HG02759 (cell line): ENCODE measurements around the gene RPLP2.

Source experiments
- ATAC-seq: cut with Tn5 transposase; IDR thresholded peaks from one replicate; pipeline ENCODE4 v1.9.1; 2021; ENCODE audit warnings: mild to moderate bottlenecking, moderate library complexity; ENCODE audit not compliant: unreplicated experiment

The RPLP2 gene

GRCh38 chr11:833114-833791 lies 23.5 kb downstream of the RPLP2 start:
- no peak for ATAC-seq

DNA sequence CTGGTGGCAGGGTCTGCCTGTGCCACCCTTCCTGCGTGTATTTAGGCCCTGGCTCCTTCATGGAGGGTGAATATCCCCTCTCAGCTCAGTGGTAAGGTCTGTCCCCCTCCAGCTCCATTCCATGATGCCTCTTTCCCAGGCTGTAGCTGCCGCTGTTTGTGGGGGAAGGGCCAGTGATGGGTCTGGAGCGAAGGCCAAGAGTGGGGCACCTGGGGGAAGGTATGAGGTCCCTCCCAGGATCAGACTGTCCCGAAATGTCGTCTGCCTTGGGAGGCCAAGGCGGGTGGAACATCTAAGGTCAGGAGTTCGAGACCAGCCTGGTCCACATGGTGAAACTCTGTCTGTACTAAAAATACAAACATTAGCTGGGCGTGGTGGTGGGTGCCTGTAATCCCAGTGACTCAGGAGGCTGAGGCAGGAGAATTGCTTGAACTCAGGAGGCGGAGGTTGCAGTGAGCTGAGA lies 24.1 kb downstream of the RPLP2 start:
- no peak for ATAC-seq

DNA sequence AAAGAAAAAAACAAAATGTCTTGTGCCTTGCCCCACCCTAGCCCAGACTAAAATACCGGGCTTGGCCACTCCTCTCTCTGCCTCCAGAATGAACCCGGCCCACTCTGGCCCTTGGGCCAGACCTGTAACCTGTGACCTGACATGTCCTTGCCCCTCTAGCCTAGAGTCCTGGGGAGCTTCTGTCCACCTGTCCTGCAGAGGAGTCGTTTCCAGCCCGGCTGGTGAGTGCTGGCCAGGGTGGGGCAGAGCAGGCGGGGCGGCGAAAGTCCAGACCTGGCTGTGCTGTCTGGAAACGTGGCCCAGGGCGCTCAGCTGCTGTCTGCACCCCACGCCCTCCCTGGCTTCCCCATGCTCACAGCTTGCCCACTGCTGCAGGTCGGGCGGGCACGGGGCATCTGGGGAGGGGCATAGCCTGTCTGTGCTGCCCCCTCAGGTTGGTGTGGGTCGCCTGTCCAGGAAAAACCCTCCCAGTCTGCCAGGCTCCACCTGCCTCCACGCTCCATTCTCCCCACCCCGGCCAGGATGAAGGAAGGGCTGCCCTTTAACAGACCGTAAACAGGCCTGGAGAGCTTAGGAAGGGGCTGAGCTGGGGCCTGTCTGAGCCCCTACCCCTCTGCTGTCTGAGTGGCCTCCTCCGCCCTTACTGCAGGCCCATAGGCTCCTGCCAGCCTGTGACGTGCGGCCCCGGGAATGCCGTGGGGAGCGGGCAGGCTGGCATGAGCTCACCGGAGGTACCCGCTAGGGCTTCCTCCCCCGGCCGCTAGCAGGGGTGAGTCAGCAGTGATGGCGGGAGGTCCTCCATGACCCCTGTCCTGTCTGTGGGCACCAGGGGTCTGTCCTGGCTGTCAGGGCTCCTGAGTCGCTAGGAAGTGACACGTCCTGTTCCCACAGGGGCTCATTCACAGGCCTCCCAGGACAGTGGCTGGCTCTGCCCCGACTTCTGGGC lies 24.9 kb downstream of the RPLP2 start:
- ATAC-seq = no peak

DNA sequence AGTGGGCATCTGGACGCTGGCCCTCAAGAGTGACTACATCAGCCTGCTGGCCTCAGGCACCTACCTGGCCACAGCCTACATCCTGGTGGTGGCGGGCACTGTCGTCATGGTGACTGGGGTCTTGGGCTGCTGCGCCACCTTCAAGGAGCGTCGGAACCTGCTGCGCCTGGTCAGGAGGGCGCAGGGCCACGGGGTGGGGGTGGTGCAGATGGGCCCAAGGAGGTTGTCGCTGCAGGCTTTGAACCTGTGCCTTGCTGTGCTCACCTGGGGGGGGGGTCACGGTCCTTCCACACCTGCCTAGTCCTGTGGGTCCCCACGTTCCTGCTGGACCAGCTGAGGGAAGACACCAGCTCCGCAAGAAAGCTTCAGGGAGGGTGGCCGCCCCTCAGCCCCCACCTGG lies 26.5 kb downstream of the RPLP2 start:
- ATAC-seq = no peak

- ATAC-seq = no peak
These were observed 26.9 kb downstream of the RPLP2 start for GRCh38 chr11:836700-837099.

DNA sequence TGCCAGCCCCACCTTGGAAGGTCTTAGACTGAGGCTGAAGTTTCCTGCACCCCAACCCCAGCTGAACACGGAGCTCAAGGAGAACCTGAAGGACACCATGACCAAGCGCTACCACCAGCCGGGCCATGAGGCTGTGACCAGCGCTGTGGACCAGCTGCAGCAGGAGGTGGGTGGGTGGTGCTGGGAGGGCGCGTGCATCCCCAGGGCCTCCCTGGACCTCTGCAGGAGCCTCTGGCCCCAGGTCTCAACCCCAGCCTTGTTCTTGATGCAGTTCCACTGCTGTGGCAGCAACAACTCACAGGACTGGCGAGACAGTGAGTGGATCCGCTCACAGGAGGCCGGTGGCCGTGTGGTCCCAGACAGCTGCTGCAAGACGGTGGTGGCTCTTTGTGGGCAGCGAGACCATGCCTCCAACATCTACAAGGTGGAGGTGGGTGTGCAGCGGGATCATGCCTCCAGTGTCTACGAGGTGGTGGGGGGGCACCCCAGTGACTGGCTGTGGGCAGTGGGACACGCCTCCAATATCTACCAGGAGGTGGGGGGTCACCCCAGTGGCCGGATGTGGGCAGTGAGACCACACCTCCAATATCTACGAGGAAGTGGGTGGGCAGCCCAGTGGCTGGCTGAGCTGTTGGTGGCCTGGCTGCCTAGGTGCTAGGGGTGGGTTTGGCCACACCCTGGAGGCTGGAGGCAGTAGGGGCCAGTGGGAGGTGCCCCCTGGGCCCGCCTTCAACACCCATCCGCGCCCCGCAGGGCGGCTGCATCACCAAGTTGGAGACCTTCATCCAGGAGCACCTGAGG lies 27.6 kb downstream of the RPLP2 start:
- no peak for ATAC-seq

DNA sequence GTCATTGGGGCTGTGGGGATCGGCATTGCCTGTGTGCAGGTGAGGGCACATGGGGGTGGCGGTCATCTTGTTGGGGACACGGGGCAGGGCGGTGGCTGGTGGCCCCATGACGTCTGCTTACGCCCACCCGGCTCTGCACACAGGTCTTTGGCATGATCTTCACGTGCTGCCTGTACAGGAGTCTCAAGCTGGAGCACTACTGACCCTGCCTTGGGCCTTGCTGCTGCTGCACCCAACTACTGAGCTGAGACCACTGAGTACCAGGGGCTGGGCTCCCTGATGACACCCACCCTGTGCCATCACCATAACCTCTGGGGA lies 28.2 kb downstream of the RPLP2 start:
- no peak for ATAC-seq

- no peak for ATAC-seq
These were observed 28.9 kb downstream of the RPLP2 start for GRCh38 chr11:838441-839279.

DNA sequence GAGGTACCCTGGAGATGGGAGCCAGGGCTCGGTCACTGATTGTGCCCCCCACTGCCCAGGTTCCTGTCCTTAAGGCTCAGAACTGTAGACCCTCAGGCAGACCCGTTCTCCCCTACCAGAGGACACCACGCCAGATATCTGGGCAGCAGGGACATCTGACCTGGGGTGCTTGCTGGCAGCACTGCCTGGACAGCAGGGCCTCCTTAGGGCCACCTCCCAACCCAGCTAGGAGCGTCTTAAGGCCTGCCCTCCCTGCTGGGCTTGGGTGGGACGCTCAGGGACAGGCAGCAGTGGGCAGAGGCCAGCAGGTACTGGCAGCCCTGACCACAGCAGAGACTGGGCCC lies 29.5 kb downstream of the RPLP2 start:
- no peak for ATAC-seq

GRCh38 chr11:839875-840617 lies 30.3 kb downstream of the RPLP2 start:
- no peak for ATAC-seq

- ATAC-seq = peak; percentile 22
These were observed 32.2 kb downstream of the RPLP2 start for GRCh38 chr11:841981-842369.

GRCh38 chr11:842370-843002 lies 32.7 kb downstream of the RPLP2 start, which contains the start of the genes POLR2L and TSPAN4:
TSS of gene POLR2L (minus strand) at chr11:842529. CDS start at chr11:842508, 21 bp downstream.
TSS of gene TSPAN4 (plus strand) at chr11:842852. CDS start at chr11:850305, 7,453 bp downstream.
- ATAC-seq = peak; percentile 67

- ATAC-seq = no peak
These were observed 33.4 kb downstream of the RPLP2 start for GRCh38 chr11:843086-843734.

DNA sequence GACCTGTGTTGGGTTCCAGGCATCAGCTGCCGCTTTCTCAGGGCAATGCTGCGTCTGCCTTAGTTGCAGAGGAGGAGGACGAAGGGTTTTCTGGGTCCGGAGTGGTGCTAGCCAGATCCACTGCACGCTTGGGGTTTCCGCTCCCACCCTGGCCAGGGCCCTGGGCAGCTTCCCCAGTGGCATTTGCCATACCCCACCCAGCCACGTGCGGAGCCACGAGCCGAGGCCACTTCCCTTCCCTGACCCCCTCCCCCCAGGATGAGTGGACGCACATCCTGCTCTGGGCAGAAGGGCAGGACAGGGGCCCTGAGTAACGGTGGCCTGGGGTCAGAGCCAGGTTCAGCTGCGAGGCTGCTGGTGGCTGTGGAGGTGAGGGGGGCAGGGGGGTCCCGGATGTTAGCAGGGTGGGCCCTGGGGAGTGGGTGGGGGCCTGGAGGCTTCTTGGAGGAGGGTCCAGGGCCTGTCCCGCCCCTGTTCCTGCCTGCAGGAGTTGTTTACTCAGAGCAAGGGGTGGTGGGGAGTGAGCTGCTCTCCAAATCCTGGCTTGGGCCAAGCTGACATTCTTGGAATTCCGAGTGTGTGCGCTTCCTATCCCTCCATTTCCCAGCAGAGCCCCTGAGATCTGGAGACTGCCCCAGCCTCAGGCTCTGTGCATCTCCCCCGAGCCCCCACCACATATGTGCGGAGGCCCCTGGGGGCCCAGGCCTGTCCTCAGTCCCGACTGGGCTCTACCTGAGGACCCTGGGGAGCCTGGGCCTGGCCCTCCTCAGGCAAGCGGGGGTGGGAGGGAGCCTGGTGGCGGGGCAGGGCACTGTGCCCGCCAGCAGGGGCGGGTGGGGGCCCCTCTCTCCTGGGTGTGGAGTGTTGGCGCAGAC lies 34.3 kb downstream of the RPLP2 start:
- no peak for ATAC-seq

DNA sequence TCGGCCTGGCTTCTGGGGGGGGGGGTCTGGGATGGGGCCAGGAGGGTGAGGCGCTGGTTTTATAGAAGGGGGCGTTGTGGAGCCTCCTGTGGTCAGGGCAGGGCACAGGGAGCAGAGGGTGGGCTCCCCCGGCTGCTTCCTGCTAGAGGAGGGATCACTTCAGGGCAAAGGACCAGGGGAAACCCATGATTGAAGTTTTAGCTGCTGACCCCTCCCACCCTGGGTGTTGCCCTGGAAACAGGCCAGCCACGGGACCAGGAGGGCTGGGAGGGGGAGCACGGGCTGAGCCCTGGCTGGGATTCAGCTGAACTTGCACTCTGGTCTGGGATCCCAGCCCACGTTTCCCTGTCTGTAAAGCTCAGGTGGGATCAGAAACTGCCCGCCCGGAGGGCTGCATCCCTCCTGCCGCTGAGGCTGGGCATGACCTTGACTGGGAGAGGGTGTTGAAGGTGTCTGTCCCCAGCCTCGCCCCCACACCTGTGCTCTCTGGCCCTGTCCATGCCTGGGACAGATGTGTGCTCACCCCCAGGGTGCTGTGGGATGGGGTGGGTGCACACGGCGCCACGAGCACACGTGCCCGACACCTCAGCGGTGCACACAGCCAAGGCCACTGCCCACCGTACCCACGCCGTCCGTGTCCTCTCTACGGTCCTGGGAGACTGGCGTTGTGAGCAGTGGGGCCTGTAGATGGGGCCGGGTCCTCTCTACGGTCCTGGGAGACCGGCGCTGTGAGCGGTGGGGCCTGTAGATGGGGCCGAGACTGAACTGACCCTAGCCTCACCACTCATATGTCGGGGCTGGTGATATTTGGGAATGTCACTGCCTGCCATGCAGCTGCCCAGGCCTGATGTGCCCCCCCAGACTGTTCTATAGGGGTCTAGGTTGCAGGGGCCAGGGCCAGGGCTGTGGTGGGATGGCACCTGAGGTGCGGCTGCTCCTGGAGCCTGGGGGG lies 35.2 kb downstream of the RPLP2 start:
- no peak for ATAC-seq

GRCh38 chr11:845872-846495 lies 36.2 kb downstream of the RPLP2 start:
- no peak for ATAC-seq
